ENCODE results near the gene ANXA1. TPM values are rescaled to one million over a fixed set of nuclear protein-coding genes. Genes with fewer than 3 reads are reported as not detected.
A peak's percentile ranks its signal among the peaks of the same experiment; 100 is the strongest.

The ANXA1 gene
- total RNA-seq, 1 experiment from 2014 or later, result 731 TPM

GRCh38 chr9:73152953-73153352 lies 1.3 kb downstream of the ANXA1 start:
- no peak for TF ChIP-seq CTCF (IDR thresholded peaks at IDR 0.05; ENCODE audit: unreplicated experiment)
- ChIA-PET CTCF (interaction anchor here (0.7 to 2.1 kb wide), 10 partner anchors 10 to 1127 kb away, joined by 3 to 21 read pairs (median 4); no protein-coding TSS in a partner anchor), POLR2A (interaction anchor here (0.6 to 3.5 kb wide), 23 partner anchors 8 to 1935 kb away, joined by 3 to 241 read pairs (median 5); partner anchors contain the start of genes NMRK1 and ZFAND5)
- no TSS peak for BruUV-seq (replicated peaks)
- Mint-ChIP-seq H3K4me3 (ENCODE audit: unreplicated experiment) (peak overlapping the region; percentile 88), H3K27ac (ENCODE audit: low read depth, unreplicated experiment) (peak overlapping the region; percentile 97), H3K4me1 (ENCODE audit: insufficient read depth, unreplicated experiment) (peaks cover 38% of the 10 kb centered on the region), H3K36me3 (ENCODE audit: insufficient read depth, unreplicated experiment) (peaks cover 65% of the 10 kb centered on the region), H3K9me3 (ENCODE audit: unreplicated experiment) (no peaks in the 10 kb centered on the region), H3K27me3 (ENCODE audit: insufficient read depth, unreplicated experiment) (no peaks in the 10 kb centered on the region)
- intact Hi-C loops (cut with micrococcal nuclease), result no loop called here
- DNase-seq (ENCODE audit: unreplicated experiment), result peak; percentile 57

GRCh38 chr9:73153793-73154227 lies 2.1 kb downstream of the ANXA1 start:
- peak overlapping the region; percentile 97 for H3K27ac Mint-ChIP-seq (ENCODE audit: low read depth, unreplicated experiment)
- H3K27me3 Mint-ChIP-seq (ENCODE audit: insufficient read depth, unreplicated experiment), result no peaks in the 10 kb centered on the region
- TF ChIP-seq CTCF (IDR thresholded peaks at IDR 0.05; ENCODE audit: unreplicated experiment), result no peak
- H3K9me3 Mint-ChIP-seq (ENCODE audit: unreplicated experiment), result no peaks in the 10 kb centered on the region
- peaks cover 73% of the 10 kb centered on the region for H3K36me3 Mint-ChIP-seq (ENCODE audit: insufficient read depth, unreplicated experiment)
- intact Hi-C loops (cut with micrococcal nuclease), result loop anchor here (1.0 kb wide), 1 partner anchor 47 kb away; no protein-coding TSS in a partner anchor
- H3K4me3 Mint-ChIP-seq (ENCODE audit: unreplicated experiment), result peak overlapping the region; percentile 88
- BruUV-seq (replicated peaks), result no TSS peak
- H3K4me1 Mint-ChIP-seq (ENCODE audit: insufficient read depth, unreplicated experiment), result peaks cover 38% of the 10 kb centered on the region
- ChIA-PET CTCF (interaction anchor here (0.9 to 1.7 kb wide), 6 partner anchors 9 to 30 kb away, joined by 3 to 6 read pairs (median 4); no protein-coding TSS in a partner anchor), POLR2A (interaction anchor here (0.6 to 3.5 kb wide), 15 partner anchors 9 to 1934 kb away, joined by 3 to 241 read pairs (median 15); partner anchors contain the start of genes NMRK1 and ZFAND5)
- DNase-seq (ENCODE audit: unreplicated experiment), result peak; percentile 72

- Mint-ChIP-seq H3K9me3 (ENCODE audit: unreplicated experiment) (no peaks in the 10 kb centered on the region), H3K4me1 (ENCODE audit: insufficient read depth, unreplicated experiment) (peaks cover 35% of the 10 kb centered on the region), H3K36me3 (ENCODE audit: insufficient read depth, unreplicated experiment) (peaks cover 78% of the 10 kb centered on the region), H3K27ac (ENCODE audit: low read depth, unreplicated experiment) (peak overlapping the region; percentile 97), H3K4me3 (ENCODE audit: unreplicated experiment) (peak overlapping the region; percentile 88), H3K27me3 (ENCODE audit: insufficient read depth, unreplicated experiment) (no peaks in the 10 kb centered on the region)
- ChIA-PET CTCF (interaction anchor here (1.3 to 1.8 kb wide), 2 partner anchors 36 to 47 kb away, joined by 5 to 13 read pairs; no protein-coding TSS in a partner anchor), POLR2A (interaction anchor here (0.7 to 5.1 kb wide), 7 partner anchors 17 to 47 kb away, joined by 3 to 95 read pairs (median 10); no protein-coding TSS in a partner anchor)
- TF ChIP-seq CTCF (IDR thresholded peaks at IDR 0.05; ENCODE audit: unreplicated experiment), result no peak
- DNase-seq (ENCODE audit: unreplicated experiment), result no peak
- intact Hi-C loops (cut with micrococcal nuclease), result loop anchor here (1.0 kb wide), 1 partner anchor 47 kb away; no protein-coding TSS in a partner anchor
- BruUV-seq (replicated peaks), result no TSS peak
Measured at GRCh38 chr9:73154271-73154670, 2.6 kb downstream of the ANXA1 start.

GRCh38 chr9:73154722-73155121 lies 3.1 kb downstream of the ANXA1 start:
- H3K4me3 Mint-ChIP-seq (ENCODE audit: unreplicated experiment), result peak overlapping the region; percentile 88
- peak overlapping the region; percentile 97 for H3K27ac Mint-ChIP-seq (ENCODE audit: low read depth, unreplicated experiment)
- peaks cover 31% of the 10 kb centered on the region for H3K4me1 Mint-ChIP-seq (ENCODE audit: insufficient read depth, unreplicated experiment)
- CTCF ChIA-PET, result interaction anchor here (1.3 to 1.8 kb wide), 3 partner anchors 21 to 47 kb away, joined by 5 to 13 read pairs (median 5); no protein-coding TSS in a partner anchor
- H3K9me3 Mint-ChIP-seq (ENCODE audit: unreplicated experiment), result no peaks in the 10 kb centered on the region
- peak; percentile 22 for DNase-seq (ENCODE audit: unreplicated experiment)
- POLR2A ChIA-PET, result interaction anchor here (0.7 to 5.1 kb wide), 13 partner anchors 10 to 50 kb away, joined by 3 to 95 read pairs (median 8); no protein-coding TSS in a partner anchor
- peaks cover 82% of the 10 kb centered on the region for H3K36me3 Mint-ChIP-seq (ENCODE audit: insufficient read depth, unreplicated experiment)
- H3K27me3 Mint-ChIP-seq (ENCODE audit: insufficient read depth, unreplicated experiment), result no peaks in the 10 kb centered on the region
- BruUV-seq (replicated peaks), result no TSS peak
- no peak for TF ChIP-seq CTCF (IDR thresholded peaks at IDR 0.05; ENCODE audit: unreplicated experiment)
- intact Hi-C loops (cut with micrococcal nuclease), result loop anchor here (1.0 kb wide), 1 partner anchor 47 kb away; no protein-coding TSS in a partner anchor
